IPS DF 19.7 (cell line): Measurements from ENCODE around the gene PLPPR1.
A peak's percentile ranks its signal among the peaks of the same experiment; 100 is the strongest.
"Not testable (repeated sequence)": the region's sequence is repeated elsewhere in the genome, so short reads cannot be mapped to it uniquely, and the experiment has no call there.

Source experiments
- DNase-seq: peaks from one replicate; pipeline ENCODE4 v3.0.0-alpha.2; 2013; ENCODE audit warnings: low read depth, low spot score

The PLPPR1 gene

GRCh38 chr9:101275769-101276250 lies 247.3 kb downstream of the PLPPR1 start:
- DNase-seq, result no peak

GRCh38 chr9:101291043-101291442 lies 262.5 kb downstream of the PLPPR1 start:
- not testable (repeated sequence) for DNase-seq

- no peak for DNase-seq
Observed at GRCh38 chr9:101299901-101300300, 271.4 kb downstream of the PLPPR1 start.

- no peak for DNase-seq
Observed at GRCh38 chr9:101307051-101307450, 278.5 kb downstream of the PLPPR1 start.

GRCh38 chr9:101307524-101308213 lies 279.1 kb downstream of the PLPPR1 start:
- DNase-seq, result no peak

- no peak for DNase-seq
Observed at GRCh38 chr9:101309139-101309538, 280.6 kb downstream of the PLPPR1 start.

- no peak for DNase-seq
Observed at GRCh38 chr9:101311191-101311590, 282.7 kb downstream of the PLPPR1 start.

GRCh38 chr9:101311758-101312420 lies 283.4 kb downstream of the PLPPR1 start:
- DNase-seq, result peak; percentile 12

GRCh38 chr9:101312661-101313060 lies 284.1 kb downstream of the PLPPR1 start:
- DNase-seq, result no peak

- DNase-seq, result no peak
Observed at GRCh38 chr9:101315112-101315450, 286.6 kb downstream of the PLPPR1 start.

GRCh38 chr9:101317735-101318134 lies 289.2 kb downstream of the PLPPR1 start:
- DNase-seq, result no peak

GRCh38 chr9:101323129-101323528 lies 294.6 kb downstream of the PLPPR1 start:
- no peak for DNase-seq

GRCh38 chr9:101324245-101324804 lies 295.8 kb downstream of the PLPPR1 start:
- DNase-seq, result no peak

GRCh38 chr9:101325053-101325452 lies 296.5 kb downstream of the PLPPR1 start:
- no peak for DNase-seq

GRCh38 chr9:101326035-101326434 lies 297.5 kb downstream of the PLPPR1 start:
- no peak for DNase-seq

- DNase-seq, result no peak
Observed at GRCh38 chr9:101326501-101326900, 298.0 kb downstream of the PLPPR1 start.

- not testable (repeated sequence) for DNase-seq
Observed at GRCh38 chr9:101327422-101327909, 298.9 kb downstream of the PLPPR1 start.

GRCh38 chr9:101332362-101332761 lies 303.8 kb downstream of the PLPPR1 start:
- DNase-seq, result no peak

GRCh38 chr9:101333490-101333889 lies 305.0 kb downstream of the PLPPR1 start:
- DNase-seq, result no peak

- no peak for DNase-seq
Observed at GRCh38 chr9:101333926-101334702, 305.6 kb downstream of the PLPPR1 start.

- DNase-seq, result no peak
Observed at GRCh38 chr9:101336091-101336490, 307.6 kb downstream of the PLPPR1 start.

GRCh38 chr9:101337237-101337636 lies 308.7 kb downstream of the PLPPR1 start:
- DNase-seq, result no peak
